SIG-M5 treated with dmso at 0.1 percent for 504 hours (cell line): Measurements from ENCODE around the gene DNAH11.
"Not testable (repeated sequence)": the region's sequence is repeated elsewhere in the genome, so short reads cannot be mapped to it uniquely, and the experiment has no call there.

Experiments
- DNase-seq: peaks from one replicate; lab custom pipeline; 2025; ENCODE audit not compliant: unreplicated experiment; lab: John Stamatoyannopoulos, UW

The DNAH11 gene

GRCh38 chr7:21704359-21704758 is 161.5 kb downstream of the DNAH11 start:
- DNase-seq: no peak

DNA sequence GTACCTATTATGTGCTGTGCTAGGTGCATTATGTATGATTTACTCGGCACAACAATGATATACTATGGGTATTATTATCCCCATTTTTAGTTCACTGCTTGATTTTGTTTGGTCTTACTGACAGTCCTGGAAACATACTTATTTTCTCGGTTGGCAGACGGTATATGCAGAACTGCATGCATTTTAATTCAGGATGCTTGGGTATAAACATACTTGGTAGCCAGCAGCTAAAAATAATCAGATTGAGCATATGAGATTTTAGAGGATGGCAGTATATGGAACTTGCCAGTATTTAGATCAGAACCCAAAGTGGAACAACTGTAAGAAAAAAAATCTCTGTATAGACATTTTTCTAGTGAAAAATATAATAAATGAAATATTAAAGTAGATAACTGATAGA is 163.3 kb downstream of the DNAH11 start:
- DNase-seq: no peak

DNA sequence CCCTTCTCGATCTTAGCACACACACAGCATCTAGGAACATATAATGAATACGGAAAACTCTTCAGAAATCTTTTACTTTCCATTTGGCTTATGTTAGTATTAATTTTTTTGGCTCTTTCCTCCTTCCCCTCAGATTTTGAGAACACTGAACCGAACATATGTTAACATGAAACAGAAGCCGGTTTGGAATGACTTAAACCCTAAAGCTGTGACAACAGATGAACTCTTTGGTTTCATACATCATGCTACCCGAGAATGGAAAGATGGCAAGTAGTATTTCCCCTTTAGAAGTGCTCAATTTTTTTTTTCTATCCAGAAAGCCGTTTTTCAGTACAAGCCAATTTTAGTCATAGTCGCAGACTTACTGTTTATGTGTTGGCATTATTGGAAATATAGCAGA is 164.7 kb downstream of the DNAH11 start:
- DNase-seq: no peak

- no peak for DNase-seq
Observed at GRCh38 chr7:21708096-21708495, 165.3 kb downstream of the DNAH11 start.

GRCh38 chr7:21717323-21717722 is 174.5 kb downstream of the DNAH11 start:
- no peak for DNase-seq

GRCh38 chr7:21718391-21718790 is 175.6 kb downstream of the DNAH11 start:
- DNase-seq: no peak

GRCh38 chr7:21719846-21720245 is 177.0 kb downstream of the DNAH11 start:
- no peak for DNase-seq

DNA sequence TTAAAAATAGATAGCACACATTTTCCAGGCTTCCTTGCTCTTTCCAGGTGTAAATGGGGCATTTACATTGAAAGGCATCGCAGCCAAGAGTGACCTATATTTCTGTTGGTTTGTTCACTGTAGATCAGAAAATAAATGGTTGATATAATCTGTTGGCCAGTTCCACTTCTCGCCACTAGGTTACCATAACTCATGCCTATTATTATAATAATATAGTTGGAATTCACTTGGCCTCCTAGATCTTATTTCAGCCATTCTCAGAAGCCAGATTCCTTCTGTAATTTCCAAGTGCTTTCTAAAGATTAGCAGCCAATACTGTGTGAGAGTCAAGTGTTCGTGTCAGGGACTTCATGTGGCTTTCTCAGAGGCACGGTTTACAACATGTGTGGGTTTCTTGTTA is 179.5 kb downstream of the DNAH11 start:
- no peak for DNase-seq

DNA sequence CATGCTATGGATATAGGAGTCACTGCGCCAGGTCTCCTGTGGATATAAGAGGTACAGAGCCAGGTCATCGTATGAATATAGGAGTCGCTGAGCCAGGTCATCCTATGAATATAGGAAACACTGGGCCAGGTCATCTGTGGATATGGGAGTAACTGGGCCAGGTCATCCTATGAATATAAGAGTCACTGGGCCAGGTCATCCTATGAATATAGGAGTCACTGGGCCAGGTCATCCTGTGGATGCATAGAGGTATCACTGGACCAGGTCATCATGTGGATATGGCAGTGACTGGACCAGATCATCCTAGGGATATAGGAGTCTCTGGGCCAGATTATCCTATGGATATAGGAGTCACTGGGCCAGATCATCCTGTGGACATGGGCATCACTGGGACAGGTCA is 181.7 kb downstream of the DNAH11 start:
- DNase-seq: no peak

DNA sequence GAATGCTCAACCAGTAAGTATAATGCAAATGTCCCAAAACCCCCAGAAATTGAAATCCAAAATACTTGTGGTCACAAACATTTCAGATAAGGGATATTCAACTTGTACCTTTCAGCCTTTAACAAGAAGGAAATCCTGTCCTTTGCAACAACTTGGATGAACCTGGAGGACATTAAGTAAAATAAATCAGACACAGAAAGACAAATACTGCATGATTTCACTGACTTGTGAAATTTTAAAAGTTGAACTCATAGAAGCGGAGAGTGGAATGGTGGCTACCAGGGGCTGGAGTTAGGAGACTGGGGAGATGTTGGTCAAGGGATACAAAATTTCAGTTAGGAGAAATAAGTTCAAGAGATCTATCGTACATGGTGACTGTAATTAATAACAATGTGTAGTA is 187.6 kb downstream of the DNAH11 start:
- no peak for DNase-seq

DNA sequence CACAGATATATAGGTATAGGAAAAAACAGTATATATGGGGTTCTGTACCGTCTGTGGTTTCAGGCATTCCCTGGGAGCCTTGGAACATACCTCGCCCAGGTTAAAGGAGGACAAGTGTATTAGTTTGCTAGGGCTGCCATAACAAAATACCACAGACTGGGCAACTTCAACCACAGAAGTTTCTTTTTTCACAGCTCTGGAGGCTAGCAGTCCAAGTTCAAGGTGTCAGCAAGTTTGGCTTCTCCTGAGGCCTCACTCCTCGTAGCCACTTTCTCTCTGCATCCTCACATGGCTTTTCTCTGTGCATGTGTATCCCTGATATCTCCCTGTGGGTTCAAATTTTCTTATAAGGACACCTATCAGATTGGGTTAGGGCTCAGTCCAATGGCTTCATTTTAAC is 189.1 kb downstream of the DNAH11 start:
- no peak for DNase-seq

DNA sequence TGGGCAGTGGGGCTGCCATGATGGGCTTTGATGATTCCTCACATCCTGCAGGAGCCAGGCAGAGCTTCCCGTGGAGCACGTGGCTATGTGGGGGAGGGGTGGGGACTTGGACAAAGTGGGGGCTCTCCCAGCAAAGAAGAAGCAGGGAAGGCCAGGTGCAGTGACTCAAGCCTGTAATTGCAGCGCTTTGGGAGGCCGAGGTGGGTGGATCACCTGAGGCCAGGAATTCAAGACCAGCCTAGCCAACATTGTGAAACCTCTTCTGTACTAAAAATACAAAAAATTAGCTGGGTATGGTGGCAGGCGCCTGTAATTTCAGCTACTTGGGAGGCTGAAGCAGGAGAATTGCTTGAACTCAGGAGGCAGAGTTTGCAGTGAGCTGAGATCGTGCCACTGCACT is 190.1 kb downstream of the DNAH11 start:
- DNase-seq: not testable (repeated sequence)

DNA sequence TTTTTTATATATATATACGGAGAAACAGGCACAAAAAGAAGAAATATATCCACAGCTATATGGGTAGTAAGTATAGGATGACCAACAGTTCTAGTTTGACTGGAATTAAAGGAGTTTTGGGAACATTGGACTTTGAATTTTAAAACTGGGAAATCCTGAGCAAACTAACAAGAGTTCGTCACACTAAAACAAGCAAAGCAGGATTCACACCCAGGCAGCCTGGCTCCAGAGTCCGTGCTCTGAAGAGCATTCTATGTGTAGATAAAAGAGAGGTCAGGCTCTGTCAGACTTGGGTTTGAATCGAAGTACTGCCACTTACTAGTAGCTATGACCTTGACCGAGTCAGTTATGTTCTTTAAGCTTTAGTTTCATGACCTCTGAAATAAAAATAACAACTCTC is 191.0 kb downstream of the DNAH11 start:
- DNase-seq: no peak

DNA sequence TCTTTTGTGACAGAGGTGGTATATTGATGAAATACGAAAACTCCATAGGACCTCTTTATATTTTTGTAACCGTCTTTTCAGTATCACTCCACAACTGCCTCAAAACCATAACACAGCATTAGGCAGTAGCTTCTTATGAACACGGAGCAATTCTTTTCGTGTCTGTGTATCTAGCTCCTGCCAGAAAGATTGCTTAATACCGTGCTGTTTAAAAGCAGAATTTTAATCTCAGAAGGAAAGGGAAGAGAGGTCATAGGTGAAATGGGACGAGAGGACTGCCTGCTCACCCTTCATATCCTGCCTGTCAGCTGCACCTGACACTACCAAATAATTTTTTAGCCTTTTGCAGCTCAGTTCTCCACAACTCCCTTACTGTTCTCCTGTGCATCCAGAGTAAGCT is 200.7 kb downstream of the DNAH11 start:
- DNase-seq: no peak

DNA sequence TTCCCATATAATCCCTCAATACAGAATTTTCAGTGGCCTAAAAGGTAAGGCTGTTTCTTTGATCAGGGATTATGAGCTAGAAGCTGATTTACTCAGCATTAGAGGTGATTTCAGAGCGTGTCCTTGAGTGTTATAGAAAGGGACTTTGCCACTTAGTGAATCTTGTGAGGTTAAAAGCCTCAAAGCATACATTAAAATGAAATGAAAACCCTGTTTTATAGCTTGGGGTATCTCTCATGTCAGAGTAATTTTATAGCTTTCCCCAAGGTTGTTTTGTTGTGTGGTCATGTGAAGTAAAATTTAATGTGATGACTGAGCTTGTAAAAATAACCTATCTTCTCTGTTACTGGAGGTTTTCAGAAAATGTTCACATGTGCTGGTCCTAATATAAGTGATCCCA is 204.1 kb downstream of the DNAH11 start:
- DNase-seq: no peak

GRCh38 chr7:21747806-21748205 is 205.0 kb downstream of the DNAH11 start:
- DNase-seq: no peak

DNA sequence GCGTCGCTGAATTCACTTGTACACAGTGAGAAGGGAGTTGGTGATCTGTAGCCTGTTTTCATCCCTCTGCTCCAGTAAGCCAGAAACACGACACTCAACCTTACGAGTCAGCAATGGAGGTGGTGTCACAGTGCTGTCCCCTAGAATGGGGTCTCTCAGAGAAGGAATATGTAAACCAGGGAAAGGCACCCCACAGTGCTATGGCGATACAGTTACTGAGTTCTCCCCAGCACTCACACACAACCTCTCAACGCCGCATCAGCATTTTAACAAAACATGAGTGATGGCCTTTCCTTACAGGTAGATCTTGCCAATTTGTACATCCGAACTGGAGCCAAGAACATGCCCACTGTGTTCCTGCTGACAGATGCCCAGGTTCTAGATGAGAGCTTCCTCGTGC is 206.5 kb downstream of the DNAH11 start:
- no peak for DNase-seq

DNA sequence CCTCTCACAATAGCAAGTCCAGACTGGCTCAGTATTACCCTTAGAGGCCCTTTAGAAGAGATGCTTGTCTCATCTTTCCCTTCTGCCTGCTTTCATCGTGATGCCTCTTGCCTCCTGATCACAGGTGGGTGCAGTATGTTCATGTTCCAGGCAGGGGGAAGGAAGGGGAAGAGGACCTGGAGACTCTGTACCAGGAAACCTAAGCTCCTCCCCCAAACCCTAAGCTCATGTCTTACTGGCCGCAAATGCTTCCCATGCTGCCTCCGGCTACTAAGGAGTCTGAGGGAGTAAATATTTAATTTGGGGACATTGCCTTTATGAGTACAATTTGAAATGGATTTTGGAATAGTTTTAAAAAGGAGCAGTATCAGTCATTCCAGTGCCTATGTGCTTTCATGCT is 210.2 kb downstream of the DNAH11 start:
- DNase-seq: no peak

DNA sequence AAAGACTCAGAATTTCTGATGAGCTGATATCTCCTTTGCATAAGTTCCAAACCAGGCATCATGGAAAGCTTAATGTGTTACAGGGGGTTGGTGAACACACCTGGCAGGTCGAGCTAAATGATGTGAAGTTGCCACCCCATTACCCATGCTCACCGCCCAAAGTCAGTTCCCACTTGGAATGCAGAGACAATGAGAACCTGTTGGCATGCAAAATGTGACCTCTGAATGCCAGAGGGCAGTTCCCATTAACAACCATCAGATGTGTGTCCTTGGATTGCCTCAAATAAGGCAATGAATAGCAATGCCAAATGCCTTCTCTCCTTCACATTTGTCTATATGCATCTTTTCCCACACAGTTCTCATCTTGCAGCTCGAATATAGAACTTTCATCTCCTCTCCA is 212.1 kb downstream of the DNAH11 start:
- no peak for DNase-seq

- no peak for DNase-seq
Observed at GRCh38 chr7:21757537-21758282, 214.9 kb downstream of the DNAH11 start.

- no peak for DNase-seq
Observed at GRCh38 chr7:21758286-21758685, 215.4 kb downstream of the DNAH11 start.

DNA sequence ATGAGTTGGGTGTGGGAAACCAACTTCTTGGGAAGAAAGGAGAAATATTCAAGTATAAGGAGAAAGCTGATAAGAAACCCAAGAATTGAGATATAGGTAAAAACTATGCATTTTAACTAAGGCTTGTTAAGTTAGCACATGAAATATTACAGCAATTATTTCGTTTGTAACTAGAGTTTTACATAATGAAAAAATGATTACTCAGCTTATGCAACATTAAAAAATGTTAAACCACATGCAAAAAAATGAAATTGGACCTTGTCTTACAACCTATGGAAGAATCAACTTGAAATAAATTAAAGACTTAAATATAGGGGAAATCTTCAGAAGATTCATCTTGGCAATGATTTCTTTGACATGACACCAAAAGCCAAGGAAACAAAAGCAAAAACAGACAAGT is 219.6 kb downstream of the DNAH11 start:
- DNase-seq: no peak

GRCh38 chr7:21763818-21764217 is 221.0 kb downstream of the DNAH11 start:
- DNase-seq: no peak
